Central memory CD4-positive, alpha-beta T cell (primary cell): Measurements from ENCODE around the gene TYSND1.
"Not testable (repeated sequence)": the region's sequence is repeated elsewhere in the genome, so short reads cannot be mapped to it uniquely, and the experiment has no call there.

Experiments used
- DNase-seq: peaks from one replicate; pipeline ENCODE4 v3.0.0; 2022

Gene TYSND1

GRCh38 chr10:70132098-70133029, 14.1 kb downstream of the TYSND1 start, which contains the start of gene AIFM2:
TSS of gene AIFM2 (minus strand) at chr10:70132825. CDS start at chr10:70124084, 8,741 bp downstream.
- no peak for DNase-seq

- DNase-seq: no peak
Measured at GRCh38 chr10:70131560-70131937, 15.0 kb downstream of the TYSND1 start.

GRCh38 chr10:70130878-70131559, 15.5 kb downstream of the TYSND1 start:
- DNase-seq: no peak

DNA sequence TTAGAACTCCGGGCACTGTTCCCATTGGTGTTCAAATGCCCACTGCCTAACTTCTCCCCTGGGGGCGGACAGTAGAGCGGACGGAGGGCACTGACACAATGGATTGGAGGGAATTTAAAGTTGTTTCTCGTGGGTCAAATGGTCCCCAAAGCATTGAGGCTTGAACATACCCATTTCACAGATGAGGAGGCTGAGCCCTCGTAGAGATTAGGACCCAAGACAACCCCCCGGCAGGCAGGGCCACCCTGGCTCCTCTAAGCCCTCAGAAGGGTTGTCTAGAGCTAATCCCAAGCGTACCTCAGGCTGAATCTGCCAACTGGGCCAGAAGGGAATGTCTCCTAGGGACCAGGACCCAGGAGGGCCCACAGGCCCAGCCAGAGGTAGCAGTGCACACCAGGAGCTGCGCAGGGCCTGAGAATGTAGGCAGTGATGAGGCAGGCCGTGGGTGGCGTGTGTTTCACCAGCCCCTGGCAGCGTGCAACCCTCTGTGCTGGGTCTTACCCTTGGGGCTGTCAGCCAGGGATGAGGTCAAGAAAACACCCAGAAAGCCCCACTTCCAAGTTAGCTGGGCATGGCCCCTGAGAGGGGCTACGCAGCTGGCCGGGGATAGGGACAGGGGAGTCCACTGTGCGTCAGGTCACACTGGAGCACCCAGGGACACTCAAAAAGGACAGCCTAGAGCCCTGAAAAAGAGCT, 19.7 kb downstream of the TYSND1 start:
- no peak for DNase-seq

GRCh38 chr10:70125918-70126552, 20.5 kb downstream of the TYSND1 start:
- DNase-seq: no peak

- DNase-seq: no peak
Measured at GRCh38 chr10:70124918-70125317, 21.6 kb downstream of the TYSND1 start.

- no peak for DNase-seq
Measured at GRCh38 chr10:70124415-70124814, 22.1 kb downstream of the TYSND1 start.

DNA sequence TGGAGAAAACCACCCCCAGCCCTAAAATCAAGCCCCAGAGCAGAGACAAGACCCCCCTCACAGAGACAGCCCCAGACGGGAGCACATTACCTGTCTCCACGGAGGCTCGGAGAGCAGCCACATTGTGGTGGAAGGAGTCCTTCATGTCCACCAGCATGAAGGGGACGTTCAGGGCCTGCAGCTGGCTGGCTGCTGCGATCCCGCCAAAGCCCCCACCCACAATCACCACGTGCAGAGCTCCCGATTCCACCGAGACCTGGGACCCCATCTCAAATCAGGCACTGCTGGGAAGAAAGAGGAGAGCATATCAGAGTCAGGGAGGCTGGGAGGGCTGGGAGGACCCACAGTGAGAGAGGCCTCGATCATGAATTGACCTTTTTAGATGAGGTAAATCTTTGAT, 22.7 kb downstream of the TYSND1 start:
- no peak for DNase-seq

DNA sequence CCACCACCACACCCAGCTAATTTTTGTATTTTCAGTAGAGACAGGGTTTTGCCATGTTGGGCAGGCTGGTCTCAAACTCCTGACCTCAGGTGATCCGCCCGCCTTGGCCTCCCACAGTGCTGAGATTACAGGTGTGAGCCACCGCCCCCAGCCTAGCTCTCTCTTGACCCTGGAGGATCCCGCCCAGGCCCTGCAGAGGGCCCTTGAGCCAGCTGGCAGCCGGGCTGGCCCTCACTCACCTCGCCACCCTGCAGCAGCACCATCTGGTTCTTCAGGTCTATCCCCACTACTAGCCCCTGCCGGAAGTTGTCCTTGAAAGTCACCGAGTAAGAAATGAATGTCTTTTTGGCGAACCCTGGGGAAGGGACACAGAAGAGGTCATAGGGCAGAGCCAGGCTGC, 23.3 kb downstream of the TYSND1 start:
- DNase-seq: not testable (repeated sequence)

GRCh38 chr10:70122742-70123141, 23.8 kb downstream of the TYSND1 start:
- DNase-seq: no peak

DNA sequence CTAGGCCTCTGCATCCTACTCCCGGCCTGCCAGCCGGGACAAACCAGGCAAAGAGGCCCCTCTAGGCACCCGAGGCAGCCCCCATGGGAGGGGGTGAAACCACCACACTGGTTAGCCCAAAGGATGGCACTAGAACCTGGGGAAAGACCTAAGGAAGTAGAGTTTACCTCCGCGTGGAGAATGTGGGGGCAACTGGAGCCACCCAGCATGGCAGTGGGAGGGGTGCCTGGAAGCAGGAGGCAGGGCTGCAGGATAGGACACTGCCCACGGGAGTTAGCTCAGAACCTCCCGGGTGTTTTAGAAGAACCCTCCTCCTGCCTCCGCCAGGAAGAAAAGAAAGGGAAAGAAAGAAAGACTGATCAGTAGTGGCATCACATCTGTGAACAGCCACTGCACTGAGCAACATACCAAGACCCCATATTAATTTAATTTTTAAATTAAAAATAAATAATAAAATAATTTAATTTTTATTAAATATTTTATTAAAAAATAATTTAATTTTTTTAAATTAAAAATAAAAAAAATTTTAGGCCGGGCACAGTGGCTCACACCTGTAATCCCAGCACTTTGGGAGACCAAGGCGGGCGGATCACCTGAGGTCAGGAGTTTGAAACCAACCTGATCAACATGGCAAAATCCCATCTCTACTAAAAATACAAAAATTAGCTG, 25.1 kb downstream of the TYSND1 start:
- DNase-seq: no peak

- no peak for DNase-seq
Measured at GRCh38 chr10:70120417-70120816, 26.1 kb downstream of the TYSND1 start.

DNA sequence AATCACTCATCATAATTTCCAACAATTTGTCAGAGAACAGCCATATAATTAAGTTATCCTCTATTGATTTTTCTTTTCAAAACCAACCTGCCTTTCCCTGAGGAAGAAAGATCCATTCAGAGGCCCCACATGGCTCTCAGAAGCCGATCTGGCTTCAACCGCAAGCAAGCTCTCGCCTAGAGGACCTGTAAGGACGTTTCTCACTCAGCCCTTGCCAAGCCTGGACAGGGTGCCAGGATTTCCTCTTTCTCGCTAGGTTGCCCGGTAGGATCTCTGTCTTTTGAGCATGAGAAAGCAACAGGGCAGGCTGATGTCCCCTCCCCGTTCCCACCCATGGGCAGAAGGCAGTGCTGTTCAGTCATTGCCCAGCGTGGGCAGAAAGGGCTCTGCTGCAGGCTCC, 26.9 kb downstream of the TYSND1 start:
- DNase-seq: no peak

GRCh38 chr10:70119197-70119596, 27.3 kb downstream of the TYSND1 start:
- DNase-seq: no peak

- no peak for DNase-seq
Measured at GRCh38 chr10:70118196-70118595, 28.3 kb downstream of the TYSND1 start.

DNA sequence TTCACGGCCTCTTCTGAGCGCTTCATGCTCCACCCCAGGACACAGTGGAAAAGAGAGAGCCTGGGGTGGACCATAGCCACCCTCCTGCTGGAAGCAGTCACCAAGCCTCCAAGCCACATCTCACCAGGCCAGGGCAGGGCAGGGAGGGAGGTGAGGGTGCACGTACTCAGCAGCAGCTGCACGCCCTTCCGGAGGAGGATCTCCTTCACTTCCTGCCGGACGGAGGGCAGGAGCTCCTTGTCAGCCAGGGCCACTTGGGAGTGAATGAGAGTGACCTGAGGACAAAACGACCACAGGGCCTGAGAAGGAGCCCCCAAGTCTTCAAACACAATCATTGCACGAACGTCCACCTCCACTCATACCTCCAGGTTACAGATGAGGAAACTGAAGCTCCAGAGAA, 28.9 kb downstream of the TYSND1 start:
- no peak for DNase-seq

DNA sequence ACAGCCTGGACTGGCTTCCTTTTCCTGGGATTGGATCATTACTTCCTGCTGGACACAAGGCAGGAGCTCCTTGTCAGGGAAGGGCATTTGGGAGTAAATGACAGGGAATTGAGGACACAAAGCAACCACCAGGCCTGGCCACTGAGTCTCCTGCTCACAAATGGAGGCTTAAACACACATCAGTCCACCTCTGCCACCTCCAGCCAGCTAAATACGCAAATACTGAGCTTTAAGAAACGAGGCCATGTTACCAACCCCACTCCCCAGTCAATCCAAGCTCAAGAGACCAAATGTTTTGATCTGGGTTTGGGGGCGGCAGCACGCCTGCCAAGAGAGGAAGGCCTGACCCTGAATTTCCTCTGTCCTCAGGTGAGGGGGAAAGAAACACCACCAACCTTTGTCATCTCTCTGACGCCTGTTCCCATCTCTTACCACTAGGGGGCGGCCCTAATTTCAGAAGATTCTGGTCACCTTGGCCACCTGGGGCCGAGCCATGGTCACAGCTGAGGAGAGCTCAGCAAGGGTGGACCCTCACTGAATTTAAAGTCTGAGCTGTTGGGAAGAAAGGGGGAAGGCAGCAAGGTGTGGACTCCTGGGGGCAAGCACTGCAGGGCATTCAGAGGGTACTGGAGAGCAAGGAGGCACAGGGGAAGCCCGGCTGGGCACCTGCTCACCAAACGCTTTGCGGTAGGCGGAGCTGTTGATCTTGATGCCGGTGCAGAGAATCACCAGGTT, 30.4 kb downstream of the TYSND1 start:
- DNase-seq: peak; percentile 48

GRCh38 chr10:70114902-70115301, 31.6 kb downstream of the TYSND1 start:
- no peak for DNase-seq

- DNase-seq: no peak
Measured at GRCh38 chr10:70112071-70112470, 34.4 kb downstream of the TYSND1 start.

DNA sequence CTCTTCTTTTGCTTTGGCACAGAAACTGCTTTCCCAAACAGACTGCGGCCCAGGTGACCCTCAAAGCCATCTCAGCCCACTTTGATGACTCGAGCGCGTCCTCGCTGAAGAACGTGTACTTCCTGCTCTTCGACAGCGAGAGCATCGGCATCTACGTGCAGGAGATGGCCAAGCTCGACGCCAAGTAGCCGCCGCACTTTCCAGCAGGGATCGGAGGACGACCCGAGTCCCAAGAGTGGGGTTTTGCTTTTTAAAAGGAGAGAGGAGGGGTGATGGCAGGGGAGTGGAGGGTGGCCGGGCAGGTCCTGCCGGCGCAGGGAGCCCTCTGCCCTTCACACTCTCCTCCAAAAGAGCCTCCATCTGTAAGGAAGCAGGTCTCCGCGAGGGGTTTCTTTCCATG, 35.0 kb downstream of the TYSND1 start:
- DNase-seq: no peak

- DNase-seq: no peak
Measured at GRCh38 chr10:70109064-70109729, 37.3 kb downstream of the TYSND1 start.
